ENCODE measurements around the gene MLIP. TPM values are rescaled to one million over a fixed set of nuclear protein-coding genes. Genes with fewer than 3 reads are reported as not detected.

MLIP gene
- total RNA-seq, 1 experiment from 2014 or later, result not detected

- DNase-seq (ENCODE audit: low spot score), result no peak
- no peak overlapping the region for H3K27ac Mint-ChIP-seq
- H3K9me3 Mint-ChIP-seq, result peaks cover 8% of the 10 kb centered on the region
- H3K36me3 Mint-ChIP-seq, result no peaks in the 10 kb centered on the region
- ChIA-PET CTCF (interaction anchor here (1.0 kb wide), 1 partner anchor 360 kb away, joined by 5 read pairs; no protein-coding TSS in a partner anchor), POLR2A (no interaction called here)
- peaks cover 4% of the 10 kb centered on the region; the same call in 1 of the 2 replicates for H3K4me1 Mint-ChIP-seq
- TF ChIP-seq, protein P1, sequence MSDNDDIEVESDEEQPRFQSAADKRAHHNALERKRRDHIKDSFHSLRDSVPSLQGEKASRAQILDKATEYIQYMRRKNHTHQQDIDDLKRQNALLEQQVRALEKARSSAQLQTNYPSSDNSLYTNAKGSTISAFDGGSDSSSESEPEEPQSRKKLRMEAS (CRISPR knock-in tag; IDR thresholded peaks at IDR 0.05), result no peak
- TF ChIP-seq GABPB1 (CRISPR knock-in tag; IDR thresholded peaks at IDR 0.05), result peak; percentile 20; the same call in 1 of the 2 replicates
- H3K4me3 Mint-ChIP-seq, result no peak overlapping the region
- ATAC-seq, result no peak
- no peaks in the 10 kb centered on the region for H3K27me3 Mint-ChIP-seq (ENCODE audit: low read depth)
Observed at GRCh38 chr6:54097753-54098152, 13.5 kb upstream of the MLIP start.

GRCh38 chr6:54098450-54099044 lies 12.7 kb upstream of the MLIP start:
- ATAC-seq, result no peak
- no peak overlapping the region for H3K4me3 Mint-ChIP-seq
- TF ChIP-seq NFE2L1 (CRISPR knock-in tag; IDR thresholded peaks at IDR 0.05) (no peak), FOXJ3 (CRISPR knock-in tag; IDR thresholded peaks at IDR 0.05; ENCODE audit: borderline replicate concordance) (no peak)
- TF ChIP-seq, protein P2, sequence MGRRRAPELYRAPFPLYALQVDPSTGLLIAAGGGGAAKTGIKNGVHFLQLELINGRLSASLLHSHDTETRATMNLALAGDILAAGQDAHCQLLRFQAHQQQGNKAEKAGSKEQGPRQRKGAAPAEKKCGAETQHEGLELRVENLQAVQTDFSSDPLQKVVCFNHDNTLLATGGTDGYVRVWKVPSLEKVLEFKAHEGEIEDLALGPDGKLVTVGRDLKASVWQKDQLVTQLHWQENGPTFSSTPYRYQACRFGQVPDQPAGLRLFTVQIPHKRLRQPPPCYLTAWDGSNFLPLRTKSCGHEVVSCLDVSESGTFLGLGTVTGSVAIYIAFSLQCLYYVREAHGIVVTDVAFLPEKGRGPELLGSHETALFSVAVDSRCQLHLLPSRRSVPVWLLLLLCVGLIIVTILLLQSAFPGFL (CRISPR knock-in tag; IDR thresholded peaks at IDR 0.05; ENCODE audit: borderline replicate concordance), result no peak
- POLR2A ChIA-PET, result no interaction called here
- H3K4me1 Mint-ChIP-seq, result peaks cover 4% of the 10 kb centered on the region; the same call in 1 of the 2 replicates
- H3K9me3 Mint-ChIP-seq, result peaks cover 8% of the 10 kb centered on the region
- CTCF ChIA-PET, result interaction anchor here (1.0 kb wide), 1 partner anchor 360 kb away, joined by 5 read pairs; no protein-coding TSS in a partner anchor
- no peaks in the 10 kb centered on the region for H3K36me3 Mint-ChIP-seq
- H3K27me3 Mint-ChIP-seq (ENCODE audit: low read depth), result no peaks in the 10 kb centered on the region
- DNase-seq (ENCODE audit: low spot score), result no peak
- H3K27ac Mint-ChIP-seq, result no peak overlapping the region

DNA sequence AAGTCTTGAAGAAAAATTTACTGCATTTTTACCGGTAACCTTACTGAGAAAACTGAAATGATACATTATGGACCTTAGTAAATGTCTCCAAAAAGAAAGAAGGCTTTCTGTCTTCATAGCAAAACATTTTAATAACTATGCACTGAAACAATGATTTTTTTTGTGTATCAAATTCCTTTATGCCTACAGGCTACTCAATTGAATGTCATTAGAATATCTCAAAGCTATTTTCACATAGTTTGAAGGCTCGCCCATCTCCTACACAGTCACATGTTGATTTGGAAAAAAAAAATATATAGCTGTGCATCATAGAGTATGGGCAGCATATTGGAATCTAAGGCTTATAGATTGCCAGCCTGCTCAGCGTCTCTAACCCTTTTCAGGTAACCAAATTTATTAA lies 12.0 kb upstream of the MLIP start:
- no peaks in the 10 kb centered on the region for H3K36me3 Mint-ChIP-seq
- peaks cover 8% of the 10 kb centered on the region for H3K9me3 Mint-ChIP-seq
- H3K27ac Mint-ChIP-seq, result no peak overlapping the region
- POLR2A ChIA-PET, result no interaction called here
- no peak overlapping the region for H3K4me3 Mint-ChIP-seq
- ATAC-seq (no peak), DNase-seq (ENCODE audit: low spot score) (no peak)
- TF ChIP-seq ZSCAN18 (CRISPR knock-in tag; IDR thresholded peaks at IDR 0.05) (no peak), CBFB (CRISPR knock-in tag; IDR thresholded peaks at IDR 0.05; ENCODE audit: low read depth) (no peak), USF2 (CRISPR knock-in tag; IDR thresholded peaks at IDR 0.05) (no peak), ZNF263 (CRISPR knock-in tag; IDR thresholded peaks at IDR 0.05; ENCODE audit: low read depth) (no peak), FOXP4 (CRISPR knock-in tag; IDR thresholded peaks at IDR 0.05) (no peak), ZNF138 (CRISPR knock-in tag; conservative IDR thresholded peaks at IDR 0.05) (no peak)
- TF ChIP-seq, protein P3, sequence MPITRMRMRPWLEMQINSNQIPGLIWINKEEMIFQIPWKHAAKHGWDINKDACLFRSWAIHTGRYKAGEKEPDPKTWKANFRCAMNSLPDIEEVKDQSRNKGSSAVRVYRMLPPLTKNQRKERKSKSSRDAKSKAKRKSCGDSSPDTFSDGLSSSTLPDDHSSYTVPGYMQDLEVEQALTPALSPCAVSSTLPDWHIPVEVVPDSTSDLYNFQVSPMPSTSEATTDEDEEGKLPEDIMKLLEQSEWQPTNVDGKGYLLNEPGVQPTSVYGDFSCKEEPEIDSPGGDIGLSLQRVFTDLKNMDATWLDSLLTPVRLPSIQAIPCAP (CRISPR knock-in tag; IDR thresholded peaks at IDR 0.05), result no peak
- TF ChIP-seq, protein P4, sequence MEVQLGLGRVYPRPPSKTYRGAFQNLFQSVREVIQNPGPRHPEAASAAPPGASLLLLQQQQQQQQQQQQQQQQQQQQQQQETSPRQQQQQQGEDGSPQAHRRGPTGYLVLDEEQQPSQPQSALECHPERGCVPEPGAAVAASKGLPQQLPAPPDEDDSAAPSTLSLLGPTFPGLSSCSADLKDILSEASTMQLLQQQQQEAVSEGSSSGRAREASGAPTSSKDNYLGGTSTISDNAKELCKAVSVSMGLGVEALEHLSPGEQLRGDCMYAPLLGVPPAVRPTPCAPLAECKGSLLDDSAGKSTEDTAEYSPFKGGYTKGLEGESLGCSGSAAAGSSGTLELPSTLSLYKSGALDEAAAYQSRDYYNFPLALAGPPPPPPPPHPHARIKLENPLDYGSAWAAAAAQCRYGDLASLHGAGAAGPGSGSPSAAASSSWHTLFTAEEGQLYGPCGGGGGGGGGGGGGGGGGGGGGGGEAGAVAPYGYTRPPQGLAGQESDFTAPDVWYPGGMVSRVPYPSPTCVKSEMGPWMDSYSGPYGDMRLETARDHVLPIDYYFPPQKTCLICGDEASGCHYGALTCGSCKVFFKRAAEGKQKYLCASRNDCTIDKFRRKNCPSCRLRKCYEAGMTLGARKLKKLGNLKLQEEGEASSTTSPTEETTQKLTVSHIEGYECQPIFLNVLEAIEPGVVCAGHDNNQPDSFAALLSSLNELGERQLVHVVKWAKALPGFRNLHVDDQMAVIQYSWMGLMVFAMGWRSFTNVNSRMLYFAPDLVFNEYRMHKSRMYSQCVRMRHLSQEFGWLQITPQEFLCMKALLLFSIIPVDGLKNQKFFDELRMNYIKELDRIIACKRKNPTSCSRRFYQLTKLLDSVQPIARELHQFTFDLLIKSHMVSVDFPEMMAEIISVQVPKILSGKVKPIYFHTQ (CRISPR knock-in tag; IDR thresholded peaks at IDR 0.05), result no peak
- CTCF ChIA-PET, result no interaction called here
- no peaks in the 10 kb centered on the region for H3K27me3 Mint-ChIP-seq (ENCODE audit: low read depth)
- H3K4me1 Mint-ChIP-seq, result peaks cover 4% of the 10 kb centered on the region; the same call in 1 of the 2 replicates
